BLaER1 treated with 17β-estradiol and CSF1 and Interleukin-3, amounts not matched to agents 10 nM and 100 nM (cell line): ENCODE measurements around the gene E2F1.

ENCODE experiments used
- H3K27ac ChIP-seq, 11 experiments: shearing (Covaris generic); formaldehyde crosslinking; 2 replicates each; pipeline ENCODE4 v1.8.1; 2022
- H3K27me3 ChIP-seq, 11 experiments: shearing (Covaris generic); formaldehyde crosslinking; 2 replicates each; pipeline ENCODE4 v1.8.1; 2022
- H3K36me3 ChIP-seq, 11 experiments: shearing (Covaris generic); formaldehyde crosslinking; 2 replicates each; pipeline ENCODE4 v1.8.1; 2022
- H3K4me1 ChIP-seq, 10 experiments: shearing (Covaris generic); formaldehyde crosslinking; 2 replicates each; pipeline ENCODE4 v1.8.1; 2022
- H3K4me2 ChIP-seq, 11 experiments: shearing (Covaris generic); formaldehyde crosslinking; 2 replicates each; pipeline ENCODE4 v1.8.1; 2022
- H3K4me3 ChIP-seq, 10 experiments: shearing (Covaris generic); formaldehyde crosslinking; 2 replicates each; pipeline ENCODE4 v1.8.1; 2022
- H3K9ac ChIP-seq, 11 experiments: shearing (Covaris generic); formaldehyde crosslinking; 2 replicates each; pipeline ENCODE4 v1.8.1; 2022
- H3K9me3 ChIP-seq, 11 experiments: shearing (Covaris generic); formaldehyde crosslinking; replicated peaks in 1 of 11; 2 replicates each; pipeline ENCODE4 v1.8.1; 2022
- H4K20me1 ChIP-seq, 11 experiments: shearing (Covaris generic); formaldehyde crosslinking; 2 replicates each; pipeline ENCODE4 v1.8.1; 2022
- Cebpa-rat ChIP-seq, 11 experiments: shearing (Covaris generic); IDR thresholded peaks; 2 replicates each; pipeline ENCODE4 v1.8.1; 2022

Gene E2F1

GRCh38 chr20:33667676-33668465 is 18.3 kb downstream of the E2F1 start:
- Histone ChIP-seq H4K20me1 (peaks cover 0 to 49% (median 14%) of the 10 kb centered on the region in 11 experiments; a peak in 13 of 22 replicates), H3K4me1 (peaks cover 79 to 96% (median 92%) of the 10 kb centered on the region in 10 experiments), H3K27me3 (no peaks in the 10 kb centered on the region), H3K4me2 (peak overlapping the region; percentile 89 to 99 (median 97)), H3K9me3 (no peaks in the 10 kb centered on the region), H3K4me3 (peak overlapping the region; percentile 55 to 71 (median 62)), H3K36me3 (peaks cover 0 to 15% (median 0%) of the 10 kb centered on the region in 11 experiments; a peak in 5 of 22 replicates), H3K27ac (peak overlapping the region in 9 of 11 experiments; percentile 68 to 80 (median 73); a peak in 18 of 22 replicates), H3K9ac (peak overlapping the region in 10 of 11 experiments; percentile 67 to 82 (median 75); a peak in 20 of 22 replicates)
- no peak for TF ChIP-seq Cebpa-rat (IDR thresholded peaks at IDR 0.05)

- Histone ChIP-seq H3K36me3 (peaks cover 0 to 15% (median 0%) of the 10 kb centered on the region in 11 experiments; a peak in 5 of 22 replicates), H3K4me3 (peak overlapping the region; percentile 55 to 71 (median 62))
Measured at GRCh38 chr20:33667245-33667675, 18.9 kb downstream of the E2F1 start.

GRCh38 chr20:33666293-33667244 is 19.6 kb downstream of the E2F1 start, which contains the start of gene ACTL10:
Gene ACTL10, plus strand, starts transcription at chr20:33666943. Its CDS starts 555 bp downstream, at chr20:33667498.
- H3K4me1 ChIP-seq, result peaks cover 71 to 86% (median 84%) of the 10 kb centered on the region in 10 experiments
- H3K4me3 ChIP-seq, result peak within 1 kb of the TSS; percentile 55 to 71 (median 62)
- peaks cover 0 to 14% (median 0%) of the 10 kb centered on the region in 11 experiments; a peak in 5 of 22 replicates for H3K36me3 ChIP-seq
- no peaks in the 10 kb centered on the region for H3K9me3 ChIP-seq
- peak within 1 kb of the TSS; percentile 89 to 99 (median 97) for H3K4me2 ChIP-seq
- peaks cover 0 to 37% (median 8%) of the 10 kb centered on the region in 11 experiments; a peak in 10 of 22 replicates for H4K20me1 ChIP-seq
- TF ChIP-seq Cebpa-rat (IDR thresholded peaks at IDR 0.05), result no peak
- peak within 1 kb of the TSS; percentile 42 to 80 (median 72); a peak in 21 of 22 replicates for H3K27ac ChIP-seq
- peak within 1 kb of the TSS; percentile 67 to 82 (median 73); a peak in 21 of 22 replicates for H3K9ac ChIP-seq
- H3K27me3 ChIP-seq, result no peaks in the 10 kb centered on the region

More at GRCh38 chr20:33667245-33667675, 18.9 kb downstream of the E2F1 start:
- Histone ChIP-seq H4K20me1 (peaks cover 0 to 44% (median 9%) of the 10 kb centered on the region in 11 experiments; a peak in 11 of 22 replicates), H3K4me2 (peak overlapping the region; percentile 89 to 99 (median 97)), H3K9ac (peak overlapping the region; percentile 67 to 82 (median 73); a peak in 21 of 22 replicates), H3K27me3 (no peaks in the 10 kb centered on the region), H3K27ac (peak overlapping the region; percentile 42 to 80 (median 72); a peak in 21 of 22 replicates), H3K9me3 (no peaks in the 10 kb centered on the region), H3K4me1 (peaks cover 78 to 93% (median 91%) of the 10 kb centered on the region in 10 experiments)
- TF ChIP-seq Cebpa-rat (IDR thresholded peaks at IDR 0.05), result no peak

- peaks cover 0 to 24% (median 9%) of the 10 kb centered on the region in 11 experiments; a peak in 10 of 22 replicates for H4K20me1 ChIP-seq
- H3K4me3 ChIP-seq, result no peak overlapping the region
- no peak for TF ChIP-seq Cebpa-rat (IDR thresholded peaks at IDR 0.05)
- no peaks in the 10 kb centered on the region for H3K9me3 ChIP-seq
- peaks cover under 1 to 11% (median 5%) of the 10 kb centered on the region in 11 experiments; a peak in 11 of 22 replicates for H3K36me3 ChIP-seq
- peak overlapping the region; percentile 92 to 100 (median 97) for H3K4me2 ChIP-seq
- H3K9ac ChIP-seq, result peak overlapping the region in 1 of 11 experiments; percentile 77; a peak in 2 of 22 replicates
- no peaks in the 10 kb centered on the region for H3K27me3 ChIP-seq
- H3K27ac ChIP-seq, result no peak overlapping the region
- H3K4me1 ChIP-seq, result peaks cover 55 to 83% (median 77%) of the 10 kb centered on the region in 10 experiments
Measured at GRCh38 chr20:33664762-33665144, 21.4 kb downstream of the E2F1 start.

- TF ChIP-seq Cebpa-rat (IDR thresholded peaks at IDR 0.05), result no peak
- peak overlapping the region; percentile 49 to 85 (median 71); a peak in 20 of 22 replicates for H3K27ac ChIP-seq
- H3K4me3 ChIP-seq, result peak overlapping the region; percentile 59 to 77 (median 72)
- peaks cover 3 to 16% (median 10%) of the 10 kb centered on the region in 11 experiments; a peak in 12 of 22 replicates for H3K36me3 ChIP-seq
- peak overlapping the region; percentile 67 to 83 (median 78) for H3K9ac ChIP-seq
- H3K9me3 ChIP-seq, result no peaks in the 10 kb centered on the region
- H3K4me2 ChIP-seq, result peak overlapping the region; percentile 92 to 100 (median 97)
- H4K20me1 ChIP-seq, result peaks cover 0 to 20% (median 9%) of the 10 kb centered on the region in 11 experiments; a peak in 10 of 22 replicates
- H3K27me3 ChIP-seq, result no peaks in the 10 kb centered on the region
- peaks cover 53 to 81% (median 74%) of the 10 kb centered on the region in 10 experiments for H3K4me1 ChIP-seq
Measured at GRCh38 chr20:33664085-33664761, 22.0 kb downstream of the E2F1 start.

- H3K27me3 ChIP-seq, result no peaks in the 10 kb centered on the region
- H3K9me3 ChIP-seq, result no peaks in the 10 kb centered on the region
- H3K9ac ChIP-seq, result peak overlapping the region; percentile 67 to 83 (median 78)
- peaks cover 0 to 19% (median 5%) of the 10 kb centered on the region in 11 experiments; a peak in 10 of 22 replicates for H4K20me1 ChIP-seq
- H3K36me3 ChIP-seq, result peaks cover 0 to 22% (median 14%) of the 10 kb centered on the region in 11 experiments; a peak in 12 of 22 replicates
- H3K27ac ChIP-seq, result peak overlapping the region; percentile 49 to 85 (median 71); a peak in 21 of 22 replicates
- no peak for TF ChIP-seq Cebpa-rat (IDR thresholded peaks at IDR 0.05)
- H3K4me3 ChIP-seq, result peak overlapping the region; percentile 59 to 77 (median 72)
- H3K4me2 ChIP-seq, result peak overlapping the region; percentile 92 to 100 (median 97)
- peaks cover 50 to 73% (median 66%) of the 10 kb centered on the region in 10 experiments for H3K4me1 ChIP-seq
Measured at GRCh38 chr20:33663161-33664084, 22.8 kb downstream of the E2F1 start.

- peaks cover 0 to 20% (median 0%) of the 10 kb centered on the region in 11 experiments; a peak in 5 of 22 replicates for H4K20me1 ChIP-seq
- no peak for TF ChIP-seq Cebpa-rat (IDR thresholded peaks at IDR 0.05)
- H3K27me3 ChIP-seq, result no peaks in the 10 kb centered on the region
- H3K9ac ChIP-seq, result peak within 1 kb of the TSS; percentile 67 to 83 (median 78); a peak in 21 of 22 replicates
- H3K36me3 ChIP-seq, result peaks cover 3 to 29% (median 14%) of the 10 kb centered on the region in 11 experiments; a peak in 13 of 22 replicates
- H3K9me3 ChIP-seq, result no peaks in the 10 kb centered on the region
- peak within 1 kb of the TSS; percentile 92 to 100 (median 97) for H3K4me2 ChIP-seq
- peaks cover 38 to 60% (median 53%) of the 10 kb centered on the region in 10 experiments for H3K4me1 ChIP-seq
- peak within 1 kb of the TSS; percentile 59 to 77 (median 72) for H3K4me3 ChIP-seq
- H3K27ac ChIP-seq, result peak within 1 kb of the TSS in 10 of 11 experiments; percentile 60 to 85 (median 72); a peak in 20 of 22 replicates
Measured at GRCh38 chr20:33662172-33662571, 24.0 kb downstream of the E2F1 start, which contains the start of gene C20orf144. Gene C20orf144, plus strand, starts transcription at chr20:33662327. Its CDS starts 19 bp downstream, at chr20:33662346.
